HG03354 (cell line): ENCODE results near the gene SLC35B1.
A peak's percentile ranks its signal among the peaks of the same experiment; 100 is the strongest.

Experiments
- ATAC-seq: cut with Tn5 transposase; IDR thresholded peaks from one replicate; pipeline ENCODE4 v1.9.1; 2021; ENCODE audit warnings: mild to moderate bottlenecking; ENCODE audit not compliant: unreplicated experiment, poor library complexity, severe bottlenecking

SLC35B1 gene

GRCh38 chr17:49707608-49708514, at the start of gene SLC35B1:
TSS of gene SLC35B1 (minus strand) at chr17:49707964. CDS start at chr17:49707833, 131 bp downstream.
- peak; percentile 95 for ATAC-seq

GRCh38 chr17:49757151-49757777, 49.5 kb upstream of the SLC35B1 start:
- no peak for ATAC-seq

- no peak for ATAC-seq
Measured at GRCh38 chr17:49756323-49757150, 48.8 kb upstream of the SLC35B1 start.

DNA sequence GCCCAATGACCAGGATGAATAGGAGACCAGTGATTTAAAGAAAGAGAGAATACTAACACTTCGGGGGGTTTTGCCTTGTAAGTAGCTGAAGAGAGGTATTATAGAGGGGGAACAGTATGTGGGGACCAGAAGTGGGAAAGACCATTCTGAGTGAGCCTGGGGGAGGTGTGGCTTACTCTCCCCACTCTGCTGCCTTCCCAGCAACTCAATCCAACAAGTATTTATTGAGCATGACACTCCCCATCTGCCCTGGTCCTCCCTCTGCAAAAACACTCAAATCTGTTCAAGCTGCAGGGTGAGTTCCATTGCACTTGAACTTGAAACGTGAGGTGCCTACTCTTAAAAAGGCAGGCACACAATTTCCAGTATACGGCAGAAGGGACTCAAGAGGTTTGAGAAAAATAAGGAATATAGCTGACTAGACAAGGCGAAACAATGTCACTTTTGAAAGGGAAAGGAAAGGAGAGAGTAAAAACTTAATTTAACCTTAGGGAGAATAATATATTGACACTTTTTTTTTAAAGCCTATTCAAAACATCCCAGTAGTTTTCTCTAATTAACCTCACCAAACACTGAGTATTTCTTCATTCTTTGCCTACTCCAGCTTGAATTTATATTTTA, 48.0 kb upstream of the SLC35B1 start:
- ATAC-seq: no peak

- ATAC-seq: no peak
Measured at GRCh38 chr17:49753959-49754391, 46.2 kb upstream of the SLC35B1 start.

- ATAC-seq: no peak
Measured at GRCh38 chr17:49752508-49752907, 44.7 kb upstream of the SLC35B1 start.

- ATAC-seq: no peak
Measured at GRCh38 chr17:49749730-49750129, 42.0 kb upstream of the SLC35B1 start.

- ATAC-seq: peak; percentile 87
Measured at GRCh38 chr17:49748791-49749190, 41.0 kb upstream of the SLC35B1 start.

DNA sequence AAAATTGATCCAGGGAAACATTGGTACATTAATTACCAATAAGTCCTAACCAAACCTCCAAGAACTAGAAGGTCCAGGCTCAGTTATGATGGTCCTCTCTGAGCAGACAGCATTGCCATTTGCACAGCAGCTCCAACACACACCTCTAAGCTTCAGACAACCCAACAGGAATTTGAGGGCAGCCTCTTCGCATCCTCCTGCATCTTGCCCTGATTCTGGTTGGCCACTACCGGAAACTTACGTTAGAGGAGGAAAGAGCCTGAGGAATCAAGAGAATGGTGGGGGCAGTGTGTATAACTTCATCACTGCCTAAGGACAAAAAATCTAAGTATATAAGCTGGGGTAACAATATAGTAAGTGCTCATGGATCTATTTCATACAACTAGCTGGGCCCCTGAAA, 40.5 kb upstream of the SLC35B1 start:
- no peak for ATAC-seq

GRCh38 chr17:49747632-49748031, 39.9 kb upstream of the SLC35B1 start:
- no peak for ATAC-seq

GRCh38 chr17:49746791-49747490, 39.2 kb upstream of the SLC35B1 start:
- ATAC-seq: no peak

DNA sequence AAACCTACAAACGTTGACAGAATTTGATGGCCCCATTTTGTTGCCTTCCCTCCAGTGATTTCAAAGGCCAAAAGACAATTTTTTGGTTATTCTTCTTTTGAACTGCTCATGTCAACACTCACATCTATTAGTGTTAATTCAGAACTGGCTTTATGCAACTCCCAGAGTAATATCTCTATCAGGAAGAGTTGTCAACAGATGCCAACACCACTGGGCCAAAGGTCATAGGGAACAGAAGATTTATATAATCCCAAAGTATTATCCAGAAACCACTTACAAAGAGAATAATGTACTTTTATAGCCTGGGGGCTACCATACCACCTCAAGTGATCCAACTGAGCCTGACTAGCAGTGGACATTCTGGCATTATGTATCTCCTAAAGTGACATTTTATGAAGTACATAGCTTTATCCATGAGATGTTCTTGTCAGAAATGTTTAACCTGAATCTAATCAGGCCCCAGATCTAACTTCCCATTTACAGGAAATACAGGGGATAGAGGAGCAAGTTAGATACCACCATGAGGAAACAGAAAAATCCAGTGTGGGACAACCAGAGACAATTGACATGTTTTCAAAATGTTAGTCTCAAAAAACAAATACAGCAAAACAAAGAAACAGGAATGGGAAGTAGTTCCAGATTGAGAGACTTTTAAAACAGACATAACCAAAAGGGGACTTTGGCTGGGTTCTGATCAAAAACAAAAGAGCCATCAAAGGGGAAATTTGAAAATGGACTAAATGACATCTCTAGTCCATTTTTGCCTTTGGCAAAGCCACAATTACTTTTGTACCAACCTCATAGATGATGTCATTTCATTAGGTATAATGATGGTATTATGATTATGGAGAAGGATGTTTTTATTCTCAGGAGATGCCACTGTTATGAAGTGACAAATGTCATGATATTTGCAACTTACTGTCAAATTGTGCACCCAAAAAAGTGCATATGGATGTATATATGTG, 37.7 kb upstream of the SLC35B1 start:
- ATAC-seq: no peak

DNA sequence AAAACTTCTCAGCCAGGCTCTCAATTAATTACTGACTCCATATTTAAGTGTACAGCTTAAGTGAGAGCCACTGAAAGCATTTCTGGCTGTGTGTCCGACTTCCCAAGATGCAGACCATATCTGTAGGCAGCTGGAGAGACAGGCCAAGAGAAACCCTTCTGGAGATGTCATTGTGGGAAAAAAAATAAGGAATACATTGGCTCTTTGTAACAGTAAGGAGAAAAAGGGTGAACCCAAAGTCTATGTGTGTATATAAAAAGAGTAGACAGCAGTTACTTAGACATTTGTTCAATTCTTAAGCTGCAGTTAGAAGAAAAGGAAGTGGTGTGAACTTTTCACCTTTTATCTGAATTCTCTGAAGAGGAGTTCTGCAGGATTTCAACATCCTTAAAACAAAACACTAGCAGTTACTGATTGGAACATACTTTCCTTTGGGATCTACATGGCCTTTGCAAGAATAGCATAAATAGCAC, 34.4 kb upstream of the SLC35B1 start:
- ATAC-seq: no peak

GRCh38 chr17:49741692-49742076, 33.9 kb upstream of the SLC35B1 start:
- ATAC-seq: no peak

DNA sequence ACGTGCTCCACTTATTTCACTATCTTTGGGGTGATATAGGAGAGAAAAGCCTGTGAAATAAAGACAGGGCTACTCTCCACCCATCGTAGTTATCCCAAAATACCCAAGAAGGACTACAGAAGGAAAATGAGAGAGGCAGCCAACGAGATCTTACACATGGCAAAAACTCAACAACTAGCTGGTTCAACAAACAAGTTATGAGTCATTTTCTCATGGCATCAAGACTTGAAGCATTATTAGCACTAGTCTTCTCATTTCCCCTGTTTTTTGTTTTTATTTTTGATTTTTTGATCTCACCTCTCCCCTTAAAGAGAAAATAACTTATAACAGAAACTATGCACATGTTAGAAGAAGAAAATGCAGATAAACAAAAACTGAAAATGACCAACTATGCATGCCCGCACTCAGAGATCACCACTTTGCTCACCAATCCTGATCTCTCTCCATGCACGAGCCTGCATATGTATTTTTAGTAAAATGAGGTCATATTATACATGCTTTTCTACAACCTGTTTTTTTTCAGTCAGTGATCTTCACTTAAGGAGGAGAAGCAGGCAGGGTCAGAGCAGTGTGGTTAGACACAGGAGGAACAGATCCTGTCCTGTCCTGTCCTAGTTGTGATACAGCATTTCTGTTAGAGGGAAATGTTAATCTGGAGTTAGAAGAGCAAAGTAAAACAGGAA, 33.4 kb upstream of the SLC35B1 start:
- ATAC-seq: no peak

DNA sequence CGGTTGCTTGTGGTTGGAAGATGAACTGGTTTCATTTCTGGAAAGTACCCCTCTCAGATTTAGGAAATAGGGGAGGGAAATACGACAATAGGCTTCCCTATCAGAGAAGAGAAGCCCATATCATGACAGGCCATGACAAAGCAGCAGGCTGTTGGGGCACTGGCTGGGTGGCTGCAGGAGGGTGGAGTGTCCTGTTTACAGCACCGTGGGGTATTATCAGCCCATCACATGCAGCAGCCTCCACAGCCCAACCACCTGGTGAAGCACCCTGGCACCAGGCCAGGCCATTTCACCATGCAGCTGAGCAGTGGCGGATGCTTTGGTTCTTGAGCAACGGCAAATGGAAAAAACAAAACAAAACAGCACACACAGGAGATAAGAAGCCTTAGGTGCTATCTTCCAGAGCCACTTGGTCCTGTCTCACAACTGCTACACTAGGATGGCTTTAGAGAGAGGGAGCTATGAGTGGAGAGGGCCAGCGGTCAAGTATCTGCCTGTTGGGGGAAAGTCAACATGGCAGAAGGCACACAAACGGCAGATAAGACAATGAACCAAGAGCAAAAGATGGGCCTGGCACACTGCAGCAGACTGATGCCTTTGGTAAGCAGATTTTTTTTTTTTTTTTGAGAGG, 32.0 kb upstream of the SLC35B1 start:
- ATAC-seq: peak; percentile 67
